CD4-positive, alpha-beta T cell (primary cell): ENCODE measurements around the gene GPC1. TPM values are rescaled to one million over a fixed set of nuclear protein-coding genes. Genes with fewer than 3 reads are reported as not detected.

Experiments
- ATAC-seq: fragments of 200-7000 bp; cut with Tn5 transposase; one replicate; pipeline ENCODE4 v1.10.0; 2022; ENCODE audit warnings: mild to moderate bottlenecking; ENCODE audit not compliant: poor library complexity
- CTCF ChIA-PET: fragments of 350-600 bp; sonication (Branson Sonifier 250); formaldehyde crosslinking; loops from one replicate; lab custom pipeline; 2021; ENCODE audit warnings: antibody characterized with exemption, inconsistent platforms; lab: Charles Lee
- POLR2A ChIA-PET: fragments of 350-600 bp; sonication (Branson Sonifier 250); formaldehyde crosslinking; loops from one replicate; lab custom pipeline; 2021; ENCODE audit warnings: antibody characterized with exemption, inconsistent platforms; lab: Charles Lee
- DNase-seq, 14 experiments: peaks; one replicate each; pipeline ENCODE4 v3.0.0-alpha.2; 2013 to 2020; ENCODE audit warnings: mixed read lengths in 2 of 14
- H3K27ac ChIP-seq, 2 donors: one replicate each; pipeline versions ENCODE4 v1.5.1 to v1.7.0; 2013; ENCODE audit warnings: low read length in 2 of 2, low read depth in 1 of 2, mild to moderate bottlenecking in 1 of 2
- H3K27me3 ChIP-seq, 2 experiments: 1 replicate in 1 of 2; 2 replicates in 1 of 2; pipeline versions ENCODE4 v1.6.1 to v1.7.0; 2013; ENCODE audit warnings: low read length in 2 of 2, control low read depth in 1 of 2, mild to moderate bottlenecking in 1 of 2, moderate library complexity in 1 of 2; ENCODE audit not compliant: insufficient read depth in 2 of 2, control insufficient read depth in 1 of 2
- H3K36me3 ChIP-seq: one replicate; pipeline ENCODE4 v1.6.1; 2013; ENCODE audit warnings: low read length, control low read depth; ENCODE audit not compliant: insufficient read depth
- H3K4me1 ChIP-seq: one replicate; pipeline ENCODE4 v1.6.1; 2013; ENCODE audit warnings: low read length, control low read depth; ENCODE audit not compliant: insufficient read depth
- H3K4me3 ChIP-seq: one replicate; pipeline ENCODE4 v1.5.1; 2013; ENCODE audit warnings: mild to moderate bottlenecking, low read length, moderate library complexity
- H3K9me3 ChIP-seq, 2 experiments: 1 replicate in 1 of 2; 2 replicates in 1 of 2; pipeline versions ENCODE4 v1.6.1 to v1.7.0; 2013; ENCODE audit warnings: low read length in 2 of 2, mild to moderate bottlenecking in 2 of 2, control low read depth in 1 of 2, moderate library complexity in 1 of 2; ENCODE audit not compliant: control insufficient read depth in 1 of 2, insufficient read depth in 1 of 2
- H3K27ac Mint-ChIP-seq: one replicate; pipeline ENCODE4 v1.8.0; 2020; ENCODE audit warnings: mixed read lengths
- H3K27me3 Mint-ChIP-seq: one replicate; pipeline ENCODE4 v1.8.0; 2021; ENCODE audit warnings: mixed read lengths
- H3K36me3 Mint-ChIP-seq: one replicate; pipeline ENCODE4 v1.8.0; 2021; ENCODE audit warnings: low read depth, mixed read lengths
- H3K4me1 Mint-ChIP-seq: one replicate; pipeline ENCODE4 v1.8.0; 2021; ENCODE audit warnings: low read depth, mixed read lengths
- H3K4me3 Mint-ChIP-seq: one replicate; pipeline ENCODE4 v1.8.0; 2020; ENCODE audit warnings: mild to moderate bottlenecking, mixed read lengths
- H3K9me3 Mint-ChIP-seq: one replicate; pipeline ENCODE4 v1.8.0; 2020; ENCODE audit warnings: mixed read lengths
- CTCF ChIP-seq: fragments of 200-600 bp; IDR thresholded peaks from one replicate; pipeline ENCODE4 v1.8.0; 2022; ENCODE audit warnings: antibody characterized with exemption, mild to moderate bottlenecking
- intact Hi-C, 2 experiments: fragments of 100-400 bp; cut with DNase I in 1 of 2; cut with micrococcal nuclease in 1 of 2; formaldehyde crosslinking; loops; one replicate each; pipeline versions ENCODE4 v1.15.1 to v1.9.0; 2023 to 2025; cut with DNase I, micrococcal nuclease
- total RNA-seq, 174 experiments: library from RNA in 2 of 174; stranded (reverse) in 2 of 174; gene quantifications; one replicate each; pipeline ENCODE4 v1.2.3 and lab custom pipeline; 2021 to 2026

Gene GPC1
- total RNA-seq, 2 experiments from 2014 or later: 0.58 to 0.98 TPM

- no peak overlapping the region for H3K27ac ChIP-seq
- H3K36me3 ChIP-seq: no peaks in the 10 kb centered on the region
- Mint-ChIP-seq H3K27me3 (no peaks in the 10 kb centered on the region), H3K9me3 (no peaks in the 10 kb centered on the region), H3K36me3 (no peaks in the 10 kb centered on the region), H3K4me1 (peaks cover 8% of the 10 kb centered on the region), H3K27ac (no peak overlapping the region), H3K4me3 (no peak overlapping the region)
- DNase-seq (no peak), ATAC-seq (no peak)
- H3K9me3 ChIP-seq: peaks cover 0 to 7% of the 10 kb centered on the region in 2 experiments
- ChIA-PET CTCF (no interaction called here), POLR2A (no interaction called here)
- TF ChIP-seq CTCF: no peak
- intact Hi-C loops: no loop called here
- H3K27me3 ChIP-seq: no peaks in the 10 kb centered on the region
- H3K4me1 ChIP-seq: peaks cover 13% of the 10 kb centered on the region
- no peak overlapping the region for H3K4me3 ChIP-seq
Observed at GRCh38 chr2:240387669-240388358, 47.6 kb upstream of the GPC1 start.

- TF ChIP-seq CTCF: no peak
- CTCF ChIA-PET: no interaction called here
- no peaks in the 10 kb centered on the region for H3K36me3 Mint-ChIP-seq
- no peak overlapping the region for H3K27ac ChIP-seq
- no peaks in the 10 kb centered on the region for H3K36me3 ChIP-seq
- POLR2A ChIA-PET: no interaction called here
- no peaks in the 10 kb centered on the region for H3K27me3 ChIP-seq
- intact Hi-C loops: no loop called here
- peaks cover 15% of the 10 kb centered on the region for H3K4me1 ChIP-seq
- no peak overlapping the region for H3K4me3 Mint-ChIP-seq
- DNase-seq (no peak), ATAC-seq (no peak)
- H3K4me3 ChIP-seq: no peak overlapping the region
- H3K27me3 Mint-ChIP-seq: no peaks in the 10 kb centered on the region
- peaks cover 0 to 9% of the 10 kb centered on the region in 2 experiments for H3K9me3 ChIP-seq
- peaks cover 10% of the 10 kb centered on the region for H3K4me1 Mint-ChIP-seq
- H3K9me3 Mint-ChIP-seq: no peaks in the 10 kb centered on the region
- H3K27ac Mint-ChIP-seq: no peak overlapping the region
Observed at GRCh38 chr2:240388471-240389301, 46.8 kb upstream of the GPC1 start.

GRCh38 chr2:240389302-240389805, 46.1 kb upstream of the GPC1 start:
- no peaks in the 10 kb centered on the region for H3K27me3 Mint-ChIP-seq
- no peaks in the 10 kb centered on the region for H3K36me3 Mint-ChIP-seq
- no peak overlapping the region for H3K27ac ChIP-seq
- ChIA-PET CTCF (no interaction called here), POLR2A (no interaction called here)
- H3K4me3 ChIP-seq: no peak overlapping the region
- peaks cover 15% of the 10 kb centered on the region for H3K4me1 ChIP-seq
- TF ChIP-seq CTCF: no peak
- H3K4me1 Mint-ChIP-seq: peaks cover 10% of the 10 kb centered on the region
- no peaks in the 10 kb centered on the region for H3K36me3 ChIP-seq
- H3K27me3 ChIP-seq: no peaks in the 10 kb centered on the region
- peaks cover 0 to 11% of the 10 kb centered on the region in 2 experiments for H3K9me3 ChIP-seq
- DNase-seq (no peak), ATAC-seq (no peak)
- no peaks in the 10 kb centered on the region for H3K9me3 Mint-ChIP-seq
- H3K4me3 Mint-ChIP-seq: no peak overlapping the region
- intact Hi-C loops: no loop called here
- no peak overlapping the region for H3K27ac Mint-ChIP-seq
